ENCODE data around the gene SRPK2. TPM values are rescaled to one million over a fixed set of nuclear protein-coding genes. Genes with fewer than 3 reads are reported as not detected.

SRPK2 gene
- total RNA-seq, 2 donors from 2014 or later = 46.2 to 50.0 TPM

GRCh38 chr7:105153531-105153930 is 235.2 kb downstream of the SRPK2 start:
- Mint-ChIP-seq H3K4me1 (peaks cover 22% of the 10 kb centered on the region), H3K36me3 (ENCODE audit: low read depth) (peaks cover 8% of the 10 kb centered on the region), H3K27ac (peak overlapping the region; percentile 57)

DNA sequence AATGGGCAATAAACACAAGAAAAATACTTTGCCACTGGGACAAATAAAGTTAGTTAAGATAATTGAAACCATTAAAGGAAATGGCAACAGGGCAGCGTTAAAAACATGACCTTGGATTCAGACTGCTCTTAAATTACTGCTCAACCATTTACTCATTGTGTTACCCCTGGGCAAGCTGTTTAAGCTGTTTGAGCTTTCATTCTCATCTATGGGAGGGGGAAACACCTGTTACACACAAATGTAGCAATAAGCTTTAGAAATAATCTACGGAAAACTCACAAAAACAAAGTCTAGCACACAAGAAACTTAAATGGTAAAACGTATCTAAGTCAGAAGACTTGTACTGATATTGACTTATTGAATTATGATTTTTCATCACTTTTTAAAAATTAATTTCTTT is 237.6 kb downstream of the SRPK2 start:
- no peaks in the 10 kb centered on the region for H3K9me3 ChIP-seq (ENCODE audit: control insufficient read depth, low read length, poor library complexity, severe bottlenecking)
- H3K4me3 Mint-ChIP-seq = no peak overlapping the region
- H3K36me3 Mint-ChIP-seq (ENCODE audit: low read depth) = no peaks in the 10 kb centered on the region
- peaks cover 13% of the 10 kb centered on the region for H3K4me1 Mint-ChIP-seq
- DNase-seq = no peak
- H3K27me3 Mint-ChIP-seq = no peaks in the 10 kb centered on the region
- ATAC-seq = no peak
- H3K27ac Mint-ChIP-seq = peak overlapping the region; percentile 27

More at GRCh38 chr7:105153531-105153930, 235.2 kb downstream of the SRPK2 start:
- Mint-ChIP-seq H3K4me3 (no peak overlapping the region), H3K27me3 (no peaks in the 10 kb centered on the region)
- DNase-seq = no peak
- H3K9me3 ChIP-seq (ENCODE audit: control insufficient read depth, low read length, poor library complexity, severe bottlenecking) = no peaks in the 10 kb centered on the region
- ATAC-seq = no peak

- Mint-ChIP-seq H3K27me3 (no peaks in the 10 kb centered on the region), H3K4me3 (no peak overlapping the region), H3K27ac (peak overlapping the region; percentile 27), H3K4me1 (peaks cover 9% of the 10 kb centered on the region), H3K36me3 (ENCODE audit: low read depth) (no peaks in the 10 kb centered on the region)
- DNase-seq (no peak), ATAC-seq (no peak)
- no peaks in the 10 kb centered on the region for H3K9me3 ChIP-seq (ENCODE audit: control insufficient read depth, low read length, poor library complexity, severe bottlenecking)
Observed at GRCh38 chr7:105149827-105150226, 238.9 kb downstream of the SRPK2 start.

- Mint-ChIP-seq H3K36me3 (ENCODE audit: low read depth) (peaks cover 24% of the 10 kb centered on the region), H3K4me3 (no peak overlapping the region), H3K4me1 (peaks cover 28% of the 10 kb centered on the region), H3K27me3 (no peaks in the 10 kb centered on the region), H3K27ac (no peak overlapping the region)
- ATAC-seq (no peak), DNase-seq (no peak)
- H3K9me3 ChIP-seq (ENCODE audit: control insufficient read depth, low read length, poor library complexity, severe bottlenecking) = no peaks in the 10 kb centered on the region
Observed at GRCh38 chr7:105141068-105141467, 247.7 kb downstream of the SRPK2 start.

DNA sequence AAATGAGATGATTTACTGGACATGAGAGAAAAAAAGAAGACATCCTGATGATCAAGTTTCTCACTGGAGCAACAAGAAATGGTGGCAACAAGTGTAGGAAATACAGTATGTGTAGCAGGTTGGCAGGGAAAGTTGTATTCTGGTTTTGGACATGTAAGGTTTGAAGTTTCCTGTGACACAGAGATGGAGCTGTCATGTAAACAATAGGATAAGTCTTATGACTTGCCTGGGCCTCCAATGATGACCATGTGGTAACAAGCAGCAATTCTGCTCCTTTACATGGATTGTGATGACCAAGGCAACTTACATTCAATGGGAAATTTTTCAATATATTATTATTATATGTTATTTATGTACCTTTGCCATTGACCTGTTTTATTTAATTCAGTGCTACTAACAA is 249.3 kb downstream of the SRPK2 start:
- H3K36me3 Mint-ChIP-seq (ENCODE audit: low read depth) = peaks cover 26% of the 10 kb centered on the region
- H3K4me1 Mint-ChIP-seq = peaks cover 32% of the 10 kb centered on the region
- H3K27ac Mint-ChIP-seq = no peak overlapping the region
- DNase-seq = no peak
- H3K9me3 ChIP-seq (ENCODE audit: control insufficient read depth, low read length, poor library complexity, severe bottlenecking) = no peaks in the 10 kb centered on the region
- no peaks in the 10 kb centered on the region for H3K27me3 Mint-ChIP-seq
- ATAC-seq = no peak
- H3K4me3 Mint-ChIP-seq = no peak overlapping the region

DNA sequence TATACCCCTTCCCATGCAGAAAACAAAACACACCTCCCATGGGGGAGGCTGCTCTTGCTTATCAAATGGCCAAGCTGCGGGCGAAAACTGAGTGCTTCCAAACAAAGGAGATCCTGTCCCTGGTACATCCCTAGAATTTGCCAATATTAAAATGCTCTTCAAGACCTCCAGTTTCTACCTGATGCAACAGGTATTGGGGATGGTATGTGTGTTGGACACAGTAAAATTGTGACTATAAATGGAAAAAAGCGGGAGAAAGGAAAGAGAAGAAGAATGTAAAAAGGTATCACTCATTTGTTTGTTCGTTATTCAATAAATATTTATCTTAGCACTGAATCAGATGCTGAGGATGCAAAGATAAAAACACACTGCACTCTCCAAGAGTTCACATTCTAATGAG is 250.8 kb downstream of the SRPK2 start:
- DNase-seq (no peak), ATAC-seq (no peak)
- Mint-ChIP-seq H3K27ac (no peak overlapping the region), H3K27me3 (no peaks in the 10 kb centered on the region), H3K4me1 (peaks cover 39% of the 10 kb centered on the region), H3K4me3 (no peak overlapping the region), H3K36me3 (ENCODE audit: low read depth) (peaks cover 25% of the 10 kb centered on the region)
- no peaks in the 10 kb centered on the region for H3K9me3 ChIP-seq (ENCODE audit: control insufficient read depth, low read length, poor library complexity, severe bottlenecking)

DNA sequence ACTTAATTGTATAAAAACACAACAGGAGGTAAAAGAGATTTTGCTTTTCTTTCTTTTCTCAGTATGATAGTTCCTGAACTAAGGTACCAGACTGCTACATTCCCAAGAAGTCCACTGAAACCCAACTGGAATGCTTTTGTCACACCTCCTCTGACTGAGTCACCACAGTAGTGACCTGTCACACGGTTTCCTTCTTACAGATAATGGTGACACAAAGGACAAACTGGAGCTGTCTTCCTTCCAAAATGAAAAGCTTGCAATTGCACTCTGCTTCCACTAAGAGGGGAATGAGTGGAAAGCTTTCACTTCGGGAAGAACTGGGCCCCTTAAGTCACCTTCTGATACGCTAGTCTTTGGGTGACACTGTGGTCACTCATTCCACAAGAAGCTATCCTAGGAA is 252.5 kb downstream of the SRPK2 start:
- H3K27me3 Mint-ChIP-seq = no peaks in the 10 kb centered on the region

DNA sequence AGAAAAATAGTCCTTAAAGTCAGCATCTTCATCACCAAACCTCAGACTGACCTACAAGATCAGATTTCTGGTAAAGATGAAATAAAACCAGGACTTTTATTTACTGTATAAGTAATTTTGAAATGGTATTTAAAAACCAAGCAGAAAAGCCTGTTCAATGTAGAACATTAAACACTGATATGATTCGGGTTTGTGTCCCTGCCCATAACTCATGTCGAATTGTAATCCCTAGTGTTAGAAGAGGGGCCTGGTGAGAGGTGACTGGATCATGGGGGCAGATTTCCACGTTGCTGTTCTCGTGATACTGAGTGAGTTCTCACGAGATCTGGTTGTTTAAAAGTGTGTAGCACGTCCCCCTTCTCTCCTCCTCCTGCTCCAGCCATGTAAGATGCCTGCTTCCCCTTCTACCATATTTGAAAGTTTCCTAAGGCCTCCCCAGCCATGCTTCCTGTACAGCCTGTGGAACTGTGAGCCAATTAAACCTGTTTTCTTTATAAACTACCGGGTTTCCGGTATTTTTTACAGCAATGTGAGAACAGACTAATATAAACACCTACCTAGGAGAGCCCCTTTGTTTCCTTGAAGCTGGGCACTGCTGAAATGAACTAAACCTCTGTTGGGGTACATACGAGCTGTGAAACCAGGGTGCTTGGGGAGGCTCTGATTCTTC is 254.6 kb downstream of the SRPK2 start:
- no peaks in the 10 kb centered on the region for H3K9me3 ChIP-seq (ENCODE audit: control insufficient read depth, low read length, poor library complexity, severe bottlenecking)
- Mint-ChIP-seq H3K27ac (peak overlapping the region; percentile 67), H3K4me3 (no peak overlapping the region), H3K27me3 (no peaks in the 10 kb centered on the region), H3K36me3 (ENCODE audit: low read depth) (peaks cover 20% of the 10 kb centered on the region), H3K4me1 (peaks cover 37% of the 10 kb centered on the region)
- DNase-seq = no peak
- ATAC-seq = no peak

More for the DNA sequence above, 252.5 kb downstream of the SRPK2 start:
- Mint-ChIP-seq H3K4me3 (no peak overlapping the region), H3K4me1 (peaks cover 36% of the 10 kb centered on the region), H3K27ac (no peak overlapping the region), H3K36me3 (ENCODE audit: low read depth) (peaks cover 18% of the 10 kb centered on the region)
- no peak for ATAC-seq
- H3K9me3 ChIP-seq (ENCODE audit: control insufficient read depth, low read length, poor library complexity, severe bottlenecking) = no peaks in the 10 kb centered on the region
- no peak for DNase-seq

- Mint-ChIP-seq H3K36me3 (ENCODE audit: low read depth) (peaks cover 17% of the 10 kb centered on the region), H3K4me1 (peaks cover 34% of the 10 kb centered on the region), H3K27ac (no peak overlapping the region), H3K4me3 (no peak overlapping the region), H3K27me3 (no peaks in the 10 kb centered on the region)
- ATAC-seq (no peak), DNase-seq (no peak)
- no peaks in the 10 kb centered on the region for H3K9me3 ChIP-seq (ENCODE audit: control insufficient read depth, low read length, poor library complexity, severe bottlenecking)
Observed at GRCh38 chr7:105133358-105133757, 255.4 kb downstream of the SRPK2 start.

- H3K27ac Mint-ChIP-seq = no peak overlapping the region
- no peaks in the 10 kb centered on the region for H3K27me3 Mint-ChIP-seq
- H3K4me1 Mint-ChIP-seq = peaks cover 30% of the 10 kb centered on the region
- no peak for DNase-seq
- H3K4me3 Mint-ChIP-seq = no peak overlapping the region
- peaks cover 14% of the 10 kb centered on the region for H3K36me3 Mint-ChIP-seq (ENCODE audit: low read depth)
- ATAC-seq = no peak
- no peaks in the 10 kb centered on the region for H3K9me3 ChIP-seq (ENCODE audit: control insufficient read depth, low read length, poor library complexity, severe bottlenecking)
Observed at GRCh38 chr7:105132835-105133234, 255.9 kb downstream of the SRPK2 start.

- Mint-ChIP-seq H3K36me3 (ENCODE audit: low read depth) (peaks cover 12% of the 10 kb centered on the region), H3K27ac (no peak overlapping the region), H3K27me3 (no peaks in the 10 kb centered on the region), H3K4me3 (no peak overlapping the region), H3K4me1 (peaks cover 28% of the 10 kb centered on the region)
- no peaks in the 10 kb centered on the region for H3K9me3 ChIP-seq (ENCODE audit: control insufficient read depth, low read length, poor library complexity, severe bottlenecking)
- DNase-seq = no peak
- no peak for ATAC-seq
Observed at GRCh38 chr7:105132335-105132734, 256.4 kb downstream of the SRPK2 start.

DNA sequence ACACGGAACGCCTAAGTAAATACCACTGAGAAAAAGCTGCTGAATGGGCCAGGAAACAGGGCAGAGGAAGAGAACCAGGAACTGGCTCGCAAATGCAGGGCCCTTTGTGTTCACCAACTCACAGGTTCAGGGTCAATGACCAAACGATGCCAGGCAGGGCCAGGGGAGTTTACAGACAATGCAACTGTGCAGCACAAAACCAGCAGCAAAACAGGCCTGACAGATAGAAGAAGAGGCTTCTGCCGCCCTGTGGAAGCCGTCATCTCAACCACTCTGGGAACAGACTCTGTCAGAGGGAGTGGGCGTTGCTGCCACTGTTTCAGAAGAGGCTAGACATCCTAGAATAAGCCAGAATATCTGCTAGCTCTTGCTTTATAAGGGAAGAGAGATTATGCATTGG is 256.8 kb downstream of the SRPK2 start:
- ATAC-seq (no peak), DNase-seq (no peak)
- no peak overlapping the region for H3K4me3 Mint-ChIP-seq
- no peaks in the 10 kb centered on the region for H3K27me3 Mint-ChIP-seq
- peaks cover 11% of the 10 kb centered on the region for H3K36me3 Mint-ChIP-seq (ENCODE audit: low read depth)
- H3K9me3 ChIP-seq (ENCODE audit: control insufficient read depth, low read length, poor library complexity, severe bottlenecking) = no peaks in the 10 kb centered on the region
- H3K27ac Mint-ChIP-seq = peak overlapping the region; percentile 77
- H3K4me1 Mint-ChIP-seq = peaks cover 25% of the 10 kb centered on the region

DNA sequence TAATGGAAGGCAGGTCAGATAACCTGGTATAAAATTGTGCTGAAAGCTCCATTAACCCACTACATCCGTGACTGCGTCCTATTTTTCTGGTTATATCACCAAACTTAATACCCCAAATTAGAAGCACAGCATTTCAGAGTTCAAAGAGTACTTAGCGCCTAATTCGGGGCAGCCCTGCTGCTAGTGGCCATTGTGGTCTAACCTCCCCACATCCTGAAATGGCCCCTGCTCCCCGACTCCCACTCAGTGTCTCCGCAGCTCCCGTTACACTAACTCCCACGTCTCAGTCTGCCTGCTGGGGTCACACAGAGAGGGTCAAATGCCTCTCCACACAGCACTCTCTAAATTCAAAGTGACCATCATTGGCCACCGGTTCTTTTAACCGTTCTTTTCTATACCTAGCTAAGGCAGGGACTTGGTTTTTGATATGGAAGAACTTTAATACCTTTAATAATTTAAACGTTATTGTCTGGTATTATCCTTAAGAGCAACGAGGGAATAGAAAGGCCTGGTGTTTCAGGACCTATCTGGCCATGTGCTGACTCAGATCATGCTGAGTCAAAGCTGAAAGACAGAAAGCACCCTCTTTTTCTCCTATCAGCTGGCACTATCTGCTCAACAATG is 257.6 kb downstream of the SRPK2 start:
- no peaks in the 10 kb centered on the region for H3K27me3 Mint-ChIP-seq
- H3K36me3 Mint-ChIP-seq (ENCODE audit: low read depth) = peaks cover 8% of the 10 kb centered on the region
- H3K4me3 Mint-ChIP-seq = no peak overlapping the region
- ATAC-seq (no peak), DNase-seq (no peak)
- peak overlapping the region; percentile 77 for H3K27ac Mint-ChIP-seq
- H3K4me1 Mint-ChIP-seq = peaks cover 21% of the 10 kb centered on the region
- no peaks in the 10 kb centered on the region for H3K9me3 ChIP-seq (ENCODE audit: control insufficient read depth, low read length, poor library complexity, severe bottlenecking)

DNA sequence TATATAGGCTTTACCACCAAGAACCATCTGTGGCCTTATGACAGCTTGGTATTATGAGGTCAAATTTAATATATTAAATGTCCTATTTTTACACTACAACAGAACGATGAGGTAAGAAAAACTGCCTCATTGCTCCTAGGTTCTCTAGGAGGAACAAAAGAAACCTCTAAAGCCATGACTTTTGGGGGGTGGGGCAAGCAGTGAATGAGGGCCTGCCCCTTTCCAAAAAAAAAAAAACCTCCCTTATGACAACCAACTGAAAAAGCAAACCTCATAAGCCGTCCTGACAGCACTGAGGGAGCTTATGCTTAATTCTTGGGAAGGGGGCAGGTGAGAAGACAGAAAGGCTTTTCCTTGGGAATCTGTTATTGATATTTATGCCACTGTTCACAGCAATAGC is 258.1 kb downstream of the SRPK2 start:
- Mint-ChIP-seq H3K27ac (peak overlapping the region; percentile 77), H3K36me3 (ENCODE audit: low read depth) (peaks cover 12% of the 10 kb centered on the region), H3K4me3 (no peak overlapping the region), H3K4me1 (peaks cover 21% of the 10 kb centered on the region), H3K27me3 (no peaks in the 10 kb centered on the region)
- DNase-seq (no peak), ATAC-seq (no peak)
- H3K9me3 ChIP-seq (ENCODE audit: control insufficient read depth, low read length, poor library complexity, severe bottlenecking) = no peaks in the 10 kb centered on the region

Measured in T-helper 17 cell (primary cell).